HL-60 (cell line): Measurements from ENCODE around the gene API5.

Source experiments
- POLR2AphosphoS5 ChIP-seq: IDR thresholded peaks from 2 replicates; pipeline ENCODE4 v1.6.1; 2012; ENCODE audit warnings: low read depth
- TF ChIP-seq, protein P1 (sequence below): IDR thresholded peaks from one replicate; pipeline ENCODE4 v1.5.1; 2011; ENCODE audit warnings: low read length, control low read depth, inconsistent platforms; ENCODE audit not compliant: insufficient read depth

DNA sequence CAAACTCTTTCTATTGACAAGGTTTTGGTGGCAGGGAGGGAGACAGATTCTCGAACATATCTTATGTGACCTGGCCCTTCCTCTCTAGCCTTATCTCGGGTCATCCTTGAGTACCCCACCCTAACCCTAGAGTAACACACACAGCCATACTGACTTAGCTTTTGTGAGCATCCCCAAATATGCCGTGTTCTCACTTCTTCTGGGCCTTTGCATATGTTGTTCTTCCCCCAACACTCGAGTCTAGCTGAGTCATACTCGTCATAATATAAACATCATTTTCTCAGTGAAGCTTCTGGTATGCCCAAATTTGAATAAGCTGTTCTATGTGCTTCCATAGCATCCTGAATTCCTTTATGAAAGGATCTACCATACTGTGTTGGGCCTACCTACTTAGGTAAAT is 54.9 kb downstream of the API5 start:
- TF ChIP-seq POLR2AphosphoS5, result no peak
- TF ChIP-seq, protein P1, sequence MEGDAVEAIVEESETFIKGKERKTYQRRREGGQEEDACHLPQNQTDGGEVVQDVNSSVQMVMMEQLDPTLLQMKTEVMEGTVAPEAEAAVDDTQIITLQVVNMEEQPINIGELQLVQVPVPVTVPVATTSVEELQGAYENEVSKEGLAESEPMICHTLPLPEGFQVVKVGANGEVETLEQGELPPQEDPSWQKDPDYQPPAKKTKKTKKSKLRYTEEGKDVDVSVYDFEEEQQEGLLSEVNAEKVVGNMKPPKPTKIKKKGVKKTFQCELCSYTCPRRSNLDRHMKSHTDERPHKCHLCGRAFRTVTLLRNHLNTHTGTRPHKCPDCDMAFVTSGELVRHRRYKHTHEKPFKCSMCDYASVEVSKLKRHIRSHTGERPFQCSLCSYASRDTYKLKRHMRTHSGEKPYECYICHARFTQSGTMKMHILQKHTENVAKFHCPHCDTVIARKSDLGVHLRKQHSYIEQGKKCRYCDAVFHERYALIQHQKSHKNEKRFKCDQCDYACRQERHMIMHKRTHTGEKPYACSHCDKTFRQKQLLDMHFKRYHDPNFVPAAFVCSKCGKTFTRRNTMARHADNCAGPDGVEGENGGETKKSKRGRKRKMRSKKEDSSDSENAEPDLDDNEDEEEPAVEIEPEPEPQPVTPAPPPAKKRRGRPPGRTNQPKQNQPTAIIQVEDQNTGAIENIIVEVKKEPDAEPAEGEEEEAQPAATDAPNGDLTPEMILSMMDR, result no peak
